HG03378 (cell line): ENCODE results near the gene PRR23B.

ENCODE experiments used
- ATAC-seq: cut with Tn5 transposase; IDR thresholded peaks from one replicate; pipeline ENCODE4 v1.9.1; 2021; ENCODE audit warnings: mild to moderate bottlenecking, moderate library complexity; ENCODE audit not compliant: unreplicated experiment

PRR23B gene

GRCh38 chr3:138975351-138975750 is 45.4 kb downstream of the PRR23B start:
- no peak for ATAC-seq

- ATAC-seq, result no peak
Observed at GRCh38 chr3:138974462-138974861, 46.3 kb downstream of the PRR23B start.

- ATAC-seq, result no peak
Observed at GRCh38 chr3:138972941-138973340, 47.8 kb downstream of the PRR23B start.

- no peak for ATAC-seq
Observed at GRCh38 chr3:138971766-138972320, 48.9 kb downstream of the PRR23B start.
